ENCODE measurements around the gene CDK5R1. TPM values are rescaled to one million over a fixed set of nuclear protein-coding genes. Genes with fewer than 3 reads are reported as not detected.

Gene CDK5R1
- total RNA-seq, 3 donors from 2014 or later (not counting 1 experiment from before 2014, with no cell fraction given) = 3.7 to 12.3 (median 7.4) TPM

DNA sequence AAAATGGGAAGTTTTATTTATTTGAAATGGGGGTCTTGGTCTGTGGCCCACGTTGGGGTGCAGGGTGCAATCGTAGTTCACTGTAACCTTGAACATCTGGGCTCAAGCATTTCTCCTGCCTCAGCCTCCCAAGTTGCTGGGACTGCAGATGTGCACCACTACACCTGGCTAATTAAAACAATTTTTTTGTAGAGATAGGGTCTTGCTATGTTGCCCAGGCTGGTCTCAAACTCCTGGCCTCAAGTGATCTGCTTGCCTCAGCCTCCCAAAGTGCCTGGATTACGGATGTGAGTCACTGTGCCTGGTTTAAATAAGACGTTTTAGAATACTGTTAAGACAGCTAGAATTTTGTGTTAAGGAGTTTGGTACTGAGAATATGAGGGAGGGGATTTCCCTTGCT is 26.7 kb upstream of the CDK5R1 start:
- Mint-ChIP-seq H3K27ac (peak overlapping the region in 1 of 2 donors; percentile 34), H3K27me3 (ENCODE audit: low read depth in 2 of 2) (no peaks in the 10 kb centered on the region), H3K9me3 (no peaks in the 10 kb centered on the region), H3K36me3 (peaks cover 13% of the 10 kb centered on the region), H3K4me3 (no peak overlapping the region), H3K4me1 (peaks cover 21 to 22% of the 10 kb centered on the region in 2 donors)
- no peak overlapping the region for H3K4me3 ChIP-seq (ENCODE audit: low read length)
- H3K4me1 ChIP-seq (ENCODE audit: control insufficient read depth, insufficient read depth, low read length) = no peaks in the 10 kb centered on the region
- WGBS (ENCODE audit: insufficient coverage) = 95% methylated on average over 4 of the region's 4 CpGs
- ATAC-seq (no peak), DNase-seq (no peak)
- intact Hi-C loops (cut with micrococcal nuclease) = no loop called here
- TF ChIP-seq, protein P1, sequence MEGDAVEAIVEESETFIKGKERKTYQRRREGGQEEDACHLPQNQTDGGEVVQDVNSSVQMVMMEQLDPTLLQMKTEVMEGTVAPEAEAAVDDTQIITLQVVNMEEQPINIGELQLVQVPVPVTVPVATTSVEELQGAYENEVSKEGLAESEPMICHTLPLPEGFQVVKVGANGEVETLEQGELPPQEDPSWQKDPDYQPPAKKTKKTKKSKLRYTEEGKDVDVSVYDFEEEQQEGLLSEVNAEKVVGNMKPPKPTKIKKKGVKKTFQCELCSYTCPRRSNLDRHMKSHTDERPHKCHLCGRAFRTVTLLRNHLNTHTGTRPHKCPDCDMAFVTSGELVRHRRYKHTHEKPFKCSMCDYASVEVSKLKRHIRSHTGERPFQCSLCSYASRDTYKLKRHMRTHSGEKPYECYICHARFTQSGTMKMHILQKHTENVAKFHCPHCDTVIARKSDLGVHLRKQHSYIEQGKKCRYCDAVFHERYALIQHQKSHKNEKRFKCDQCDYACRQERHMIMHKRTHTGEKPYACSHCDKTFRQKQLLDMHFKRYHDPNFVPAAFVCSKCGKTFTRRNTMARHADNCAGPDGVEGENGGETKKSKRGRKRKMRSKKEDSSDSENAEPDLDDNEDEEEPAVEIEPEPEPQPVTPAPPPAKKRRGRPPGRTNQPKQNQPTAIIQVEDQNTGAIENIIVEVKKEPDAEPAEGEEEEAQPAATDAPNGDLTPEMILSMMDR (IDR thresholded peaks at IDR 0.05) = no peak
- H3K27me3 ChIP-seq (ENCODE audit: control insufficient read depth, insufficient read depth, low read length) = no peaks in the 10 kb centered on the region
- H3K27ac ChIP-seq (ENCODE audit: low read length) = no peak overlapping the region
- no peaks in the 10 kb centered on the region for H3K9me3 ChIP-seq (ENCODE audit: control insufficient read depth, insufficient read depth, low read length)
- H3K36me3 ChIP-seq (ENCODE audit: control insufficient read depth, insufficient read depth, low read length) = peaks cover 53% of the 10 kb centered on the region

DNA sequence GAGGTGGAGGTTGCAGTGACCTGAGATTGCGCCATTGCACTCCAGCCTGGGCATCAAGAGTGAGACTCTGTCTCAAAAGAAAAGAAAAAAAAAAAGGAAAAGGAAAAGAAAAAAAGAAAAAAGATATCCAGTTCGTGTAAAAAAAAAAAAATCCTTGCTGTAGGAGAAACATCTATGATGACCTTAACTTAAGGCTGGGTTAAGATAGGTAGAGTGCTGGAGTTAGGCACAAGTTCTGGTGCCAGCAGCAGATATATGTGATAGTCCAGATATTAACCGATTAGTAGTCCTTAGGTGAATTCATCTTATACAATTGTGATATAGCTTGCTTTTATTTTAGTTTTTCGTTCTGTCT is 25.3 kb upstream of the CDK5R1 start:
- no peaks in the 10 kb centered on the region for H3K9me3 ChIP-seq (ENCODE audit: control insufficient read depth, insufficient read depth, low read length)

DNA sequence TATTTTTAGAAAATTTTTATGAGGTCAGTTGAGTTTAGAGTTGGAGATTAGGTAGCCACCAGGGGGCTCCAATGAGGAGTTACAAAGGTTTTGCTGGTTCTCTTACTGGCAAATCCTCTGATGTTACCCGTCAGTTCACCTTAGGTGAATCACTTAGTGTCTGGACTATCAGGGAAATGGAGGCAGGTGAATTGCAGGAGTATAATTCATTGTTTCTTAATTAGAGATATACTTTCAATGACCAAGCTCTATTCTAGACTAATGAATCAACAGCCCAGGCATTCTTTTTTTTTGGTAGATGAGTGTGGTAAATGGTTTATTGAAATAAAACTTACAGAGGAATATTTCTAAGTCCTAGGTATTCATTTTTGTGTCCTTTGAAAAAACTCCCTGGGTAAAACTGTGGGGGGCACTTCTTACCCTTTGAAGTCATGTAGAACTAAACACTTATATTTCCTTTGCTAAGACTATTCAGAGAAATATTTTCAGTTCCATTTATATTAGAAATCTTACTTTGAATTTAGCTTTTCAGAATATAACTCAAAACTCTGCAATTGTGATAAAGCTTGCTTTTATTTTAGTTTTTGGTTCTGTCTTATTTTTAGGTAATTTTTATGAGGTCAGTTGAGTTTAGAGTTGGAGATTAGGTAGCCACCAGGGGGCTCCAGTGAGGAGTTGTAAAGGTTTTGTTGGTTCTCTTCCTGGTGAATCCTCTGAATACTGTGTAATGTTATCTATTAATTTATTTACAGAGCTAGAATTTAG is 24.8 kb upstream of the CDK5R1 start:
- H3K27ac ChIP-seq (ENCODE audit: low read length) = no peak overlapping the region
- peak overlapping the region; percentile 13 to 56 for H3K27ac Mint-ChIP-seq
- TF ChIP-seq, protein P1 (IDR thresholded peaks at IDR 0.05) = peak; percentile 77
- no peak overlapping the region for H3K4me3 ChIP-seq (ENCODE audit: low read length)
- H3K4me1 ChIP-seq (ENCODE audit: control insufficient read depth, insufficient read depth, low read length) = no peaks in the 10 kb centered on the region
- no peak overlapping the region for H3K4me3 Mint-ChIP-seq
- ATAC-seq = peak; percentile 71 to 94 (median 83)
- no peaks in the 10 kb centered on the region for H3K9me3 Mint-ChIP-seq
- intact Hi-C loops (cut with micrococcal nuclease) = loop anchor here (1.0 to 2.0 kb wide), 3 partner anchors 147 to 293 kb away; no protein-coding TSS in a partner anchor
- peaks cover 49% of the 10 kb centered on the region for H3K36me3 ChIP-seq (ENCODE audit: control insufficient read depth, insufficient read depth, low read length)
- H3K27me3 Mint-ChIP-seq (ENCODE audit: low read depth in 2 of 2) = no peaks in the 10 kb centered on the region
- DNase-seq = peak; percentile 52 to 84
- H3K4me1 Mint-ChIP-seq = peaks cover 21 to 22% of the 10 kb centered on the region in 2 donors
- H3K9me3 ChIP-seq (ENCODE audit: control insufficient read depth, insufficient read depth, low read length) = no peaks in the 10 kb centered on the region
- no CpG with 5 or more reads among the region's 1 CpG for WGBS (ENCODE audit: insufficient coverage)
- H3K27me3 ChIP-seq (ENCODE audit: control insufficient read depth, insufficient read depth, low read length) = no peaks in the 10 kb centered on the region
- H3K36me3 Mint-ChIP-seq = peaks cover 11% of the 10 kb centered on the region

More for the DNA sequence above, 25.3 kb upstream of the CDK5R1 start:
- Mint-ChIP-seq H3K4me1 (peaks cover 21 to 22% of the 10 kb centered on the region in 2 donors), H3K4me3 (no peak overlapping the region), H3K36me3 (peaks cover 11% of the 10 kb centered on the region), H3K27ac (peak overlapping the region; percentile 13 to 56), H3K27me3 (ENCODE audit: low read depth in 2 of 2) (no peaks in the 10 kb centered on the region), H3K9me3 (no peaks in the 10 kb centered on the region)
- TF ChIP-seq, protein P1 (IDR thresholded peaks at IDR 0.05) = no peak
- H3K27me3 ChIP-seq (ENCODE audit: control insufficient read depth, insufficient read depth, low read length) = no peaks in the 10 kb centered on the region
- intact Hi-C loops (cut with micrococcal nuclease) = loop anchor here (1.0 kb wide), 1 partner anchor 148 kb away; no protein-coding TSS in a partner anchor
- H3K27ac ChIP-seq (ENCODE audit: low read length) = no peak overlapping the region
- no peak overlapping the region for H3K4me3 ChIP-seq (ENCODE audit: low read length)
- WGBS (ENCODE audit: insufficient coverage) = 64% methylated on average over 4 of the region's 4 CpGs
- peaks cover 46% of the 10 kb centered on the region for H3K36me3 ChIP-seq (ENCODE audit: control insufficient read depth, insufficient read depth, low read length)
- ATAC-seq = peak in 2 of 3 donors; percentile 30 to 33
- no peak for DNase-seq
- no peaks in the 10 kb centered on the region for H3K4me1 ChIP-seq (ENCODE audit: control insufficient read depth, insufficient read depth, low read length)

All from natural killer cell (primary cell).